Activated T-helper 1 cell treated with anti-CD3 and anti-CD28 coated beads, Interleukin-12 subunit alpha, Interleukin-12 subunit beta, Interleukin-2, Interleukin-4 antibody, amounts not matched to agents 30 ng/mL and 10 ng/mL and 1 ng/mL, durations not matched to agents 14 hours and 24 hours and 36 hours (primary cell): Measurements from ENCODE around the gene ADM2. TPM values are rescaled to one million over a fixed set of nuclear protein-coding genes. Genes with fewer than 3 reads are reported as not detected.

Experiments
- DNase-seq: peaks from one replicate; pipeline ENCODE4 v3.0.0; 2021; ENCODE audit warnings: low spot score
- H3K27ac Mint-ChIP-seq: one replicate; pipeline ENCODE4 v1.8.0; 2021; ENCODE audit warnings: mild to moderate bottlenecking, mixed read lengths
- H3K27me3 Mint-ChIP-seq: one replicate; pipeline ENCODE4 v1.8.0; 2022; ENCODE audit warnings: mild to moderate bottlenecking, moderate library complexity, mixed read lengths; ENCODE audit not compliant: insufficient read depth
- H3K36me3 Mint-ChIP-seq: one replicate; pipeline ENCODE4 v1.8.0; 2021; ENCODE audit warnings: low read depth, mixed read lengths
- H3K4me1 Mint-ChIP-seq: one replicate; pipeline ENCODE4 v1.8.0; 2021; ENCODE audit warnings: low read depth, mixed read lengths
- H3K4me3 Mint-ChIP-seq: one replicate; pipeline ENCODE4 v1.8.0; 2021; ENCODE audit warnings: mild to moderate bottlenecking, moderate library complexity, mixed read lengths
- H3K9me3 Mint-ChIP-seq: one replicate; pipeline ENCODE4 v1.8.0; 2021; ENCODE audit warnings: mixed read lengths
- intact Hi-C: fragments of 100-400 bp; cut with micrococcal nuclease; formaldehyde crosslinking; loops from one replicate; pipeline ENCODE4 v1.15.1; 2024
- total RNA-seq: library from RNA; stranded (reverse); gene quantifications from 2 replicates; pipeline ENCODE4 v1.2.3, GENCODE V29; 2022

The ADM2 gene
- total RNA-seq, 1 donor from 2014 or later = 4.9 TPM

GRCh38 chr22:50486561-50487289 is 5.4 kb downstream of the ADM2 start, which contains the start of gene MIOX:
Gene MIOX (plus strand): TSS chr22:50486859. CDS start chr22:50486898, 39 bp downstream.
- Mint-ChIP-seq H3K36me3 (no peaks in the 10 kb centered on the region), H3K27ac (no peak within 1 kb of the TSS), H3K9me3 (no peaks in the 10 kb centered on the region), H3K4me1 (peaks cover 7% of the 10 kb centered on the region), H3K27me3 (peaks cover 2% of the 10 kb centered on the region), H3K4me3 (no peak within 1 kb of the TSS)
- intact Hi-C loops = no loop called here
- DNase-seq = no peak

GRCh38 chr22:50487290-50488005 is 6.1 kb downstream of the ADM2 start:
- H3K36me3 Mint-ChIP-seq = no peaks in the 10 kb centered on the region
- no peak overlapping the region for H3K4me3 Mint-ChIP-seq
- H3K27me3 Mint-ChIP-seq = peaks cover 2% of the 10 kb centered on the region
- H3K4me1 Mint-ChIP-seq = peaks cover 7% of the 10 kb centered on the region
- H3K27ac Mint-ChIP-seq = no peak overlapping the region
- intact Hi-C loops = no loop called here
- no peak for DNase-seq
- H3K9me3 Mint-ChIP-seq = no peaks in the 10 kb centered on the region

GRCh38 chr22:50488006-50488677 is 6.8 kb downstream of the ADM2 start:
- Mint-ChIP-seq H3K4me1 (peaks cover 7% of the 10 kb centered on the region), H3K27me3 (peaks cover 5% of the 10 kb centered on the region), H3K36me3 (no peaks in the 10 kb centered on the region), H3K27ac (no peak overlapping the region), H3K4me3 (no peak overlapping the region), H3K9me3 (no peaks in the 10 kb centered on the region)
- intact Hi-C loops = no loop called here
- no peak for DNase-seq

GRCh38 chr22:50488886-50489285 is 7.5 kb downstream of the ADM2 start:
- Mint-ChIP-seq H3K27me3 (peaks cover 6% of the 10 kb centered on the region), H3K9me3 (no peaks in the 10 kb centered on the region), H3K4me1 (peaks cover 7% of the 10 kb centered on the region), H3K36me3 (no peaks in the 10 kb centered on the region), H3K27ac (no peak overlapping the region), H3K4me3 (no peak overlapping the region)
- no peak for DNase-seq
- intact Hi-C loops = no loop called here

- no peak for DNase-seq
- Mint-ChIP-seq H3K9me3 (no peaks in the 10 kb centered on the region), H3K27me3 (peaks cover 6% of the 10 kb centered on the region), H3K27ac (no peak overlapping the region), H3K36me3 (no peaks in the 10 kb centered on the region), H3K4me1 (peaks cover 7% of the 10 kb centered on the region), H3K4me3 (no peak overlapping the region)
- intact Hi-C loops = no loop called here
Observed at GRCh38 chr22:50489363-50490243, 8.3 kb downstream of the ADM2 start.

- DNase-seq = no peak
- no peaks in the 10 kb centered on the region for H3K9me3 Mint-ChIP-seq
- H3K27ac Mint-ChIP-seq = peak overlapping the region; percentile 49
- no peaks in the 10 kb centered on the region for H3K36me3 Mint-ChIP-seq
- intact Hi-C loops = no loop called here
- H3K4me1 Mint-ChIP-seq = peaks cover 7% of the 10 kb centered on the region
- no peak overlapping the region for H3K4me3 Mint-ChIP-seq
- H3K27me3 Mint-ChIP-seq = peaks cover 8% of the 10 kb centered on the region
Observed at GRCh38 chr22:50490531-50491308, 9.4 kb downstream of the ADM2 start.

GRCh38 chr22:50497093-50497492 is 15.8 kb downstream of the ADM2 start:
- Mint-ChIP-seq H3K4me3 (no peak overlapping the region), H3K4me1 (peaks cover 10% of the 10 kb centered on the region), H3K9me3 (no peaks in the 10 kb centered on the region), H3K27me3 (peaks cover 13% of the 10 kb centered on the region), H3K36me3 (no peaks in the 10 kb centered on the region), H3K27ac (no peak overlapping the region)
- intact Hi-C loops = loop anchor here (5.0 kb wide), 1 partner anchor 255 kb away; no protein-coding TSS in a partner anchor
- no peak for DNase-seq

- intact Hi-C loops = loop anchor here (2.0 to 5.0 kb wide), 3 partner anchors 42 to 350 kb away; no protein-coding TSS in a partner anchor
- Mint-ChIP-seq H3K36me3 (no peaks in the 10 kb centered on the region), H3K4me3 (no peak overlapping the region), H3K9me3 (no peaks in the 10 kb centered on the region), H3K4me1 (peaks cover 10% of the 10 kb centered on the region), H3K27ac (no peak overlapping the region), H3K27me3 (peaks cover 10% of the 10 kb centered on the region)
- DNase-seq = peak; percentile 61
Observed at GRCh38 chr22:50498322-50498890, 17.1 kb downstream of the ADM2 start.

- H3K9me3 Mint-ChIP-seq = no peaks in the 10 kb centered on the region
- no peaks in the 10 kb centered on the region for H3K36me3 Mint-ChIP-seq
- no peak for DNase-seq
Observed at GRCh38 chr22:50500452-50500851, 19.1 kb downstream of the ADM2 start.

GRCh38 chr22:50502096-50502495 is 20.8 kb downstream of the ADM2 start:
- H3K27me3 Mint-ChIP-seq = peaks cover 5% of the 10 kb centered on the region
- H3K4me1 Mint-ChIP-seq = peaks cover 10% of the 10 kb centered on the region
- peaks cover 4% of the 10 kb centered on the region for H3K36me3 Mint-ChIP-seq
- no peak overlapping the region for H3K27ac Mint-ChIP-seq
- intact Hi-C loops = no loop called here
- DNase-seq = no peak
- H3K9me3 Mint-ChIP-seq = no peaks in the 10 kb centered on the region
- H3K4me3 Mint-ChIP-seq = no peak overlapping the region

More at GRCh38 chr22:50500452-50500851, 19.1 kb downstream of the ADM2 start:
- no peak overlapping the region for H3K4me3 Mint-ChIP-seq
- intact Hi-C loops = no loop called here
- peaks cover 7% of the 10 kb centered on the region for H3K27me3 Mint-ChIP-seq
- H3K27ac Mint-ChIP-seq = no peak overlapping the region
- H3K4me1 Mint-ChIP-seq = peaks cover 10% of the 10 kb centered on the region

GRCh38 chr22:50502628-50503474 is 21.5 kb downstream of the ADM2 start:
- H3K4me1 Mint-ChIP-seq = peaks cover 10% of the 10 kb centered on the region
- H3K27ac Mint-ChIP-seq = no peak overlapping the region
- no peak overlapping the region for H3K4me3 Mint-ChIP-seq
- H3K9me3 Mint-ChIP-seq = no peaks in the 10 kb centered on the region
- H3K27me3 Mint-ChIP-seq = peaks cover 3% of the 10 kb centered on the region
- intact Hi-C loops = no loop called here
- no peak for DNase-seq
- H3K36me3 Mint-ChIP-seq = peaks cover 4% of the 10 kb centered on the region
